ENCODE data around the gene TSPAN14. TPM values are rescaled to one million over a fixed set of nuclear protein-coding genes. Genes with fewer than 3 reads are reported as not detected.

The TSPAN14 gene
- total RNA-seq, 1 donor: 23.9 TPM

DNA sequence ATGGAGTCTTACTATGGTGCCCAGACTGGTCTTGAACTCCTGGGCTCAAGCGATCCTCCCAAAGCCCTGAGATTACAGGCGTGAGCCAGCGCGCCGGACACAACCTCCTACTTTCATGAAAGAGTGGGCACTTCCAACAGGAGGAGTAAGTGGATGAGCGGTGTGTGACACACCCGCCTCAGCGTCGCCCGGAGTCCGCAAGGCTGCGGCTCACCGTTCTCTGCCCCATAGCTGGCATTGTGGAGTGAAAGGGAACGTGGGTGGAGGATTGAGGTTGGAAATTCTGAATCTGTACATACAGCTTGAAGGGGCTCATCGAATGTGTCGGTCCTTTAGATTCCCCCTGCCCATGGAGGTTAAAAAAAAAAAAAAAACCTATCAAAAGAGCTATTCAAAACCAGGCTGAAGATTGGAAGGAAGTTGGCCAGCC is 46.3 kb upstream of the TSPAN14 start:
- DNase-seq (ENCODE audit: insufficient read length, low spot score, missing footprints): no peak
- Histone ChIP-seq H3K79me2 (ENCODE audit: insufficient read depth, low read length) (no peaks in the 10 kb centered on the region), H3K27me3 (ENCODE audit: insufficient read depth, low read length) (peaks cover 28% of the 10 kb centered on the region), H3K4me2 (ENCODE audit: insufficient read depth, low read length) (peak overlapping the region; percentile 43), H3K4me3 (ENCODE audit: insufficient read depth, low read length) (peak overlapping the region; percentile 57), H3K36me3 (ENCODE audit: insufficient read depth, low read length) (no peaks in the 10 kb centered on the region), H3K4me1 (ENCODE audit: insufficient read depth, low read length) (no peaks in the 10 kb centered on the region), H3K9me3 (ENCODE audit: low read depth, low read length) (no peaks in the 10 kb centered on the region), H3K27ac (ENCODE audit: low read depth, low read length) (no peak overlapping the region), H2AFZ (ENCODE audit: low read length) (peak overlapping the region; percentile 65), H4K20me1 (ENCODE audit: insufficient read depth, low read length) (no peaks in the 10 kb centered on the region)
- TF ChIP-seq, protein P1, sequence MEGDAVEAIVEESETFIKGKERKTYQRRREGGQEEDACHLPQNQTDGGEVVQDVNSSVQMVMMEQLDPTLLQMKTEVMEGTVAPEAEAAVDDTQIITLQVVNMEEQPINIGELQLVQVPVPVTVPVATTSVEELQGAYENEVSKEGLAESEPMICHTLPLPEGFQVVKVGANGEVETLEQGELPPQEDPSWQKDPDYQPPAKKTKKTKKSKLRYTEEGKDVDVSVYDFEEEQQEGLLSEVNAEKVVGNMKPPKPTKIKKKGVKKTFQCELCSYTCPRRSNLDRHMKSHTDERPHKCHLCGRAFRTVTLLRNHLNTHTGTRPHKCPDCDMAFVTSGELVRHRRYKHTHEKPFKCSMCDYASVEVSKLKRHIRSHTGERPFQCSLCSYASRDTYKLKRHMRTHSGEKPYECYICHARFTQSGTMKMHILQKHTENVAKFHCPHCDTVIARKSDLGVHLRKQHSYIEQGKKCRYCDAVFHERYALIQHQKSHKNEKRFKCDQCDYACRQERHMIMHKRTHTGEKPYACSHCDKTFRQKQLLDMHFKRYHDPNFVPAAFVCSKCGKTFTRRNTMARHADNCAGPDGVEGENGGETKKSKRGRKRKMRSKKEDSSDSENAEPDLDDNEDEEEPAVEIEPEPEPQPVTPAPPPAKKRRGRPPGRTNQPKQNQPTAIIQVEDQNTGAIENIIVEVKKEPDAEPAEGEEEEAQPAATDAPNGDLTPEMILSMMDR (IDR thresholded peaks at IDR 0.05; ENCODE audit: extremely low read depth, low read depth, low read length): no peak

DNA sequence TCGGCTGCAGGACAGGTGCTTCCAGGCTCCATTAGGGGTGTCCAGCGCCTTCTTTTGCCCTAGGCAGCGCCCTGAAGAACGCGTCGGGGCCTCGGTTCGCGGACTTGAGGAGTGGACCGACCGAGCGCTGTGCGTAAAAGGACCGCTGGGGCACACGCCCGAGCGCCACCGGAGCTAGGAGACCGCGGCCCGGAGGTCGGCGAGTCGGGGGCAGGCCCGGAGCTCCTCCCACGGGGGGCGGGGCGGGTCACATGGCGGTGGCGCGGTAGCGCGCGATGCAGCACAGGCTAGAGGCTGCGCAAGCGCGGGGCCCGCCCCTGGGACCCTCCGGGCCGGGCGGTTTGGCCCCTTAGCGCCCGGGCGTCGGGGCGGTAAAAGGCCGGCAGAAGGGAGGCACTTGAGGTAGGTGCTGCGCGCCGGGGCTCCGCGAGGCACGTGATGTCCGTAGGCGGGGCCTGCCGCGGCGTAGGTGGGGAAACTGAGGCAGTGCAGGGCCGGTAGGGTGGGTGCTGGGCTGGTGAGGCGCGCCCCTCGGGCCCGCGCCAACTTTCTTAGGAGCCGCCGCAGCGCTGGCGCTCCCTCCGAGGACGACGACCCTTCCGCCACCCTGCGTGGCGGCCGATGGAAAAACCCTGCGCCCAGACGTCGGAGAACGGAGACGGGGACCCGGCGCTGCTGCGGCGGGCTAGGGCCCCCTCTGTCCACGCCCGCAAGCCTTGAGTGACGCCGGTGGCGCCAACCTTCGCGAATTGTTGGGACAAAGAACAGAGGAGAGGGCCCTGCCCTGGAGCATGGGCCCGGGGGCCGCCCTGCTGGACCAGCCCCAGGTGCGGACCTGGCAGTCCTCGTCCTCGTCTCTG is 45.6 kb upstream of the TSPAN14 start, which contains the start of gene PRXL2A:
PRXL2A (plus strand) TSS at position 310 of the 860 bp plus-strand sequence. CDS start 11,917 bp downstream, outside the sequence.
- Histone ChIP-seq H3K36me3 (ENCODE audit: insufficient read depth, low read length) (no peaks in the 10 kb centered on the region), H3K9me3 (ENCODE audit: low read depth, low read length) (no peaks in the 10 kb centered on the region), H3K4me3 (ENCODE audit: insufficient read depth, low read length) (peak within 1 kb of the TSS; percentile 57), H3K27me3 (ENCODE audit: insufficient read depth, low read length) (peaks cover 28% of the 10 kb centered on the region), H3K27ac (ENCODE audit: low read depth, low read length) (no peak within 1 kb of the TSS), H3K4me2 (ENCODE audit: insufficient read depth, low read length) (peak within 1 kb of the TSS; percentile 43), H2AFZ (ENCODE audit: low read length) (peak within 1 kb of the TSS; percentile 65), H3K79me2 (ENCODE audit: insufficient read depth, low read length) (no peaks in the 10 kb centered on the region), H3K4me1 (ENCODE audit: insufficient read depth, low read length) (no peaks in the 10 kb centered on the region), H4K20me1 (ENCODE audit: insufficient read depth, low read length) (no peaks in the 10 kb centered on the region)
- peak; percentile 85 for DNase-seq (ENCODE audit: insufficient read length, low spot score, missing footprints)
- TF ChIP-seq, protein P1 (IDR thresholded peaks at IDR 0.05; ENCODE audit: extremely low read depth, low read depth, low read length): no peak

DNA sequence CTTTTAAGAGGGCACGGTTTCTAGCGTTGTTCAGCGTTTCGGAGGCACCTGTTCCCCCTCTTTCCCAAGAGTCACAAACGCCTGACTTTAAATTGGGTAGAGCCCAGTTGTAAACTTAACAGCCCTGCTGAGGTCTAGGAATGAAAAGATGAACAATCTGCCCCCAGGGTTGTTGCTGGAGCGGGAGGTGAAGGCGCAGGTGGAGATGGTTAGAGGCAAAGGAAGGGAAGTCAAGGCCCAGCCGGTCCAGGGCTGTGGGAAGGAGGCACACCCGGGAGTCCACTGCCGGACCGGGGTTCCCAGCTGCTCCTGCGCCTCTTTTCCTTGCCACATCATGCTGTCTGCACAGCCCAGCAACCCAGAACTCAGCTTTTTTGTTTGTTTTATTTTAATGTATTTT is 45.0 kb upstream of the TSPAN14 start:
- H3K79me2 ChIP-seq (ENCODE audit: insufficient read depth, low read length): no peaks in the 10 kb centered on the region
- no peak for DNase-seq (ENCODE audit: insufficient read length, low spot score, missing footprints)
- H3K4me2 ChIP-seq (ENCODE audit: insufficient read depth, low read length): no peak overlapping the region
- TF ChIP-seq, protein P1 (IDR thresholded peaks at IDR 0.05; ENCODE audit: extremely low read depth, low read depth, low read length): no peak
- H3K9me3 ChIP-seq (ENCODE audit: low read depth, low read length): no peaks in the 10 kb centered on the region
- H3K36me3 ChIP-seq (ENCODE audit: insufficient read depth, low read length): no peaks in the 10 kb centered on the region
- H3K27me3 ChIP-seq (ENCODE audit: insufficient read depth, low read length): peaks cover 28% of the 10 kb centered on the region
- H3K4me1 ChIP-seq (ENCODE audit: insufficient read depth, low read length): no peaks in the 10 kb centered on the region
- H3K27ac ChIP-seq (ENCODE audit: low read depth, low read length): no peak overlapping the region
- H2AFZ ChIP-seq (ENCODE audit: low read length): no peak overlapping the region
- no peaks in the 10 kb centered on the region for H4K20me1 ChIP-seq (ENCODE audit: insufficient read depth, low read length)
- H3K4me3 ChIP-seq (ENCODE audit: insufficient read depth, low read length): no peak overlapping the region

DNA sequence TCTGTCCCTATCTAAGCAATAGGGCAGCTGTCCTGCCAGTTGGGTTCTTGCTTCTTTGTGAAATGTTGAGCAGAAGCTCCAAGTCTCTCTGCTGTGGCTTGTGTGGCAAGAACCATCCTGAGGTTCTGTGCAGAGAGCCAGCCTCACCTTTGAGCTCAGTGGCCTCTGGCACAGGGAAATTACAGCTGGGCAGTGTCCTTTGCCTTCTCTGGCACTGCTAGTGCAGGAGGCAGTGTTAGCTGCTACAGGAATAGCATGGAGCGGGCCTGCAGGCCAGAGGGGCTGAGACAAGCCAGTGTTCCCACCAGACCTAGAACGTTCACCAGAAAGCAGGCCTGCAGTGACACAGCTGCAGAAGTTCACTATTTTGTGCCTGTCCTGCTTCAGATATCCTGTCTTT is 44.0 kb upstream of the TSPAN14 start:
- H3K4me1 ChIP-seq (ENCODE audit: insufficient read depth, low read length): no peaks in the 10 kb centered on the region
- no peaks in the 10 kb centered on the region for H3K79me2 ChIP-seq (ENCODE audit: insufficient read depth, low read length)
- no peak overlapping the region for H3K4me3 ChIP-seq (ENCODE audit: insufficient read depth, low read length)
- TF ChIP-seq, protein P1 (IDR thresholded peaks at IDR 0.05; ENCODE audit: extremely low read depth, low read depth, low read length): no peak
- H3K4me2 ChIP-seq (ENCODE audit: insufficient read depth, low read length): no peak overlapping the region
- no peaks in the 10 kb centered on the region for H4K20me1 ChIP-seq (ENCODE audit: insufficient read depth, low read length)
- H3K9me3 ChIP-seq (ENCODE audit: low read depth, low read length): no peaks in the 10 kb centered on the region
- H3K27ac ChIP-seq (ENCODE audit: low read depth, low read length): no peak overlapping the region
- DNase-seq (ENCODE audit: insufficient read length, low spot score, missing footprints): peak; percentile 77
- peaks cover 28% of the 10 kb centered on the region for H3K27me3 ChIP-seq (ENCODE audit: insufficient read depth, low read length)
- no peak overlapping the region for H2AFZ ChIP-seq (ENCODE audit: low read length)
- H3K36me3 ChIP-seq (ENCODE audit: insufficient read depth, low read length): no peaks in the 10 kb centered on the region

Measured in osteoblast (primary cell).